GM19467 (cell line): Measurements from ENCODE around the gene B4GALT4.
"Not testable (repeated sequence)": the region's sequence is repeated elsewhere in the genome, so short reads cannot be mapped to it uniquely, and the experiment has no call there.

Experiments
- ATAC-seq: cut with Tn5 transposase; IDR thresholded peaks from one replicate; pipeline ENCODE4 v1.9.1; 2021; ENCODE audit warnings: mild to moderate bottlenecking, moderate library complexity; ENCODE audit not compliant: unreplicated experiment

The B4GALT4 gene, protein sequence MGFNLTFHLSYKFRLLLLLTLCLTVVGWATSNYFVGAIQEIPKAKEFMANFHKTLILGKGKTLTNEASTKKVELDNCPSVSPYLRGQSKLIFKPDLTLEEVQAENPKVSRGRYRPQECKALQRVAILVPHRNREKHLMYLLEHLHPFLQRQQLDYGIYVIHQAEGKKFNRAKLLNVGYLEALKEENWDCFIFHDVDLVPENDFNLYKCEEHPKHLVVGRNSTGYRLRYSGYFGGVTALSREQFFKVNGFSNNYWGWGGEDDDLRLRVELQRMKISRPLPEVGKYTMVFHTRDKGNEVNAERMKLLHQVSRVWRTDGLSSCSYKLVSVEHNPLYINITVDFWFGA

GRCh38 chr3:119240591-119241434, at the start of gene B4GALT4:
B4GALT4 (minus strand) TSS chr3:119240878; CDS start chr3:119230099, 10,779 bp downstream.
- peak; percentile 90 for ATAC-seq

GRCh38 chr3:119289404-119289770, 48.7 kb upstream of the B4GALT4 start:
- ATAC-seq, result no peak

DNA sequence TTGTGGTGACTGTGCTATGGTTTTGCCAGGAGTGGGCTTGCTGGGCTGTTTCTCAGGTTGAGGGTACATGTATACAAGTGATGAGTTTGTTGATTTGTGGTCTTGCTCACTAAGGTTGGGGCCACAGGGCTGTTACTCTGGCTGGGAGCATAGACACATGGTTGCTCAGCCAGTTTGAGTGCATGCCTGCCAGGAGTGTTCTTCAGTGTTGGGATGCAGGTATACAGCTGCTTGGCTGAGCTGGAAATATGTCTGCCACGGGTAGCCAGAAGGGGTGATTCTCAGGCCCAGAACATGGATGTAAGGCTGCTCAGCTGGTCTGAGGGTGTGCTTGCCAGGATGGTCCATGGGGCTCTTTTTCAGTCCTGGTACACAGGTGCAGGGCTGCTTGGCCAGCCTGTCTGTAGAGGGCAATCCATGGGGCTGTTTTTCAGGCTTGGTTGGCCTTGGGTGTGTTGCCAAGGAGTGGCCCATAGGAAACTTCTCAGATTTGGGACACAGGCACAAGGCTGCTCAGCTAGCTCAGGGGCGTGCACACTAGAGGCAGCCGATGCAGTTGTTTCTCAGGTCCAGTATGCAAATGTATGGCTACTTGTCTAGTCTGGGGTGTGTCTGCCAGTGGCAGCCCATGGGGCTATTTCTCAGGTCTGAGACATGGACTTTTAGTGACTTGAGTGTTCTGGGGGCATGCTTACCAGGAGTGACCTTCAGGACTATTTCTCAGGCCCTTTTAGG, 48.2 kb upstream of the B4GALT4 start:
- ATAC-seq, result no peak

DNA sequence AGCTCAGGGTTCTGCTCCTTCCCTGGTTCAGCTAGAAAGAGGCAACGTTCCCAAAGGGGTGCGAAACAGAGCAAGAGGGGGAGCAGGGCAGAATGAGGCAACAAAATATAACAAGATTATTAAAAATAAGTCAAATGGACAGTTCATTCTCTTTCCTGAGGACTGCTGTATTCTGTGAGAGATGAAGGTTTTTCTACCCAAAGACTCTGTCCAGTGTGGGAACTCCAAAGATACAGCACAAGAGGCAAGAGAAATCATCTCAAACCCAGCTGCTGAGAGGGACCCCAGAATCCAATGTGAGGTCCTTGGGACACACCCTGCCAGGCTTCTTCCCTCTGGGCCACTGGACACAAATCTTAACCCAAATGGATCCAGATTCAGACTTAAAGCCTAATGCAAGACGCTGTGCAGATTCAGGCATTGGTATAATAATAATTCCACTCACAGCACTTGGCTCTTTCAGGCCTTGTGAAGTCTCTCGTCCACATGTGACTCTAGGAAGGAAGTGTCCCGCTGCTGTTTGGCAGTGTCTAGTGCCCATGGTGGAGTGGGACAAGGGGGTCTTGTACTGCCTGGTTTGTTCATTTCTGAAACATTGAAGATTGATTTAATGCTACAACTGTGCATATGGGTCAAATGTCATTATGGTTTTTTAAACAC, 39.0 kb upstream of the B4GALT4 start:
- ATAC-seq, result no peak

GRCh38 chr3:119279101-119279554, 38.5 kb upstream of the B4GALT4 start:
- no peak for ATAC-seq

DNA sequence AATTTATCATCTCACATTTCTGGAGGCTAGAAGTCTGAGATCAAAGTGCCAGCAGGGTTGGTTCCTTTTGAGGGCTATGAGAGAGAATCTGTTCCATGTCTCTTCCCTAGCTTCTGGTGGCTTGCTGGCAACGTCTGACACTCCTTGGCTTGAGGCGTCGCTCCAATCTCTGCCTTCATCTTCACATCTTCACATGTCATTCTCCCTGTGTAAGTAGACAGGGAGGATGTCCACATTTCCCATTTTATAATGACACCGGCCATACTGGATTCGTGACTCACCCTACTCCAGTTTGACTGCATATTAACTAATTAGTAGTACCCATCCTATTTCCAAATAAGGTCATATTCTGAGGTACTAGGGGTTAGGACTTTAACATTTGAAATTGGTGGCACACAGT, 36.0 kb upstream of the B4GALT4 start:
- no peak for ATAC-seq

GRCh38 chr3:119270212-119270611, 29.5 kb upstream of the B4GALT4 start:
- not testable (repeated sequence) for ATAC-seq

DNA sequence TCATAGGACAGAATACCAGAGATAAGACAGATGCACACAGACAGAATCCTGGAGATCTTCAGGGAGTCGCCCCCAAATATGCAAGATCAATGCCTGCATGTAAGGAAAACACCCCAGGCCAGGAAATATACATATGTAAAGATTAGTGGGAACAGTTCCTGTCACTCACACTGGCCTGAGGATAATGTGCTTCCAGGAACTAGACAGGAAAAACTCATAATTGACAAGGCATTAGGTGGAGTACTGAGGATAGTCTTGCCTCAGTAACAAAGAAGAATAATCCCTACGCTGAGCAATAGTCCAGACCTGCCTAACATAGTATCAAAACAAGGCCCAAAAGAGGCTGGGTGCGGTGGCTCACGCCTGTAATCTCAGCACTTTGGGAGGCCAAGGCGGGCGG, 20.4 kb upstream of the B4GALT4 start:
- ATAC-seq, result no peak

DNA sequence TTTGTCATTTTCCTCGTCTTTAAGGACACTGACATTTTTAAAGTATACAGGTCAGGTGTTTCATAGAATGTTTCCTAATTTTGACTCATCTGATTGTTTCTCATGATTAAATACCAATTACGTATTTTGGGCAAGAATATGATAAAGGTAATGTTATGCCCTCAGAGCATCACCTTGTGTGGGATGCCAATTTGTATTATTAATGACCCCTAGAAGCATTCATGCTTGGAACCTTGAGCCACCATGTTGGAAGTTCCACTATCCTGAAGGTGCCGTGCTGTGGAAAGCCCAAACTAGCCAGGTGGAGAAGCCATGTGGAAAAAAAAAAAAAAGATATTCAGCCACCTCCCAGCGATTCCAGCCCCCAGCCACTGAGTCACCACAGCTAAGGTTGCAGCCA, 19.1 kb upstream of the B4GALT4 start:
- no peak for ATAC-seq

- peak; percentile 77 for ATAC-seq
Measured at GRCh38 chr3:119258915-119259314, 18.2 kb upstream of the B4GALT4 start.

DNA sequence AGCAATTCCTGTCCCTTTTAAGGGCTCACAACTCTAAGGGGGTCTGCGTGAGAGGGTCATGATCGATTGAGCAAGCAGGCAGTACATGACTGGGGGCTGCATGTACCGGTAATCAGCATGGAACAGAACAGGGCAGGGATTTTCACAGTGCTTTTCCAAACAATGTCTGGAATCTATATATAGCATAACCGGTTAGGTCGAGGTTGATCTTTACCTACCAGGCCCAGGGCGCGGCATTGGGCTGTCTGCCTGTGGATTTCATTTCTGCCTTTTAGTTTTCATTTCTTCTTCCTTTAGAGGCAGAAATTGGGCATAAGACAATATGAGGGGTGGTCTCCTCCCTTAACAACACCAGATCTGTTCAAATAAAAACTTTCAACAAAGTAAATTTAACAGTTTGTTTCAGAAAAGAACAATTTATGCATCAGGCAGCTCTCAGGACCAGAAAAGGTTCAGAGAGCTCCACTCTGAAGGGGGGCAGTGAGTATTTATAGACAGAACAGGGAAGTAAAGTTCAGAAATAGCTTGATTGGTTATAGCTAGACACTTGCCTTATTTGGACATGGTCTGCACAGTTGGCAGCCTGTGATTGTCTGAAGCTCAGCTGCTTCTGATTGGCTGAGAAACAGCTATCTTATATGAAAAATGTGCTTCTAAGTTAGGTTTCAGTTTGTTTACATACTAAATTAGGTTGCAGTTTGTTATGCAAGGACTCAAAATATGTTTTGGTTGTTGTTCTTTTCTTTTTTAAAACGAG, 17.2 kb upstream of the B4GALT4 start:
- peak; percentile 65 for ATAC-seq

DNA sequence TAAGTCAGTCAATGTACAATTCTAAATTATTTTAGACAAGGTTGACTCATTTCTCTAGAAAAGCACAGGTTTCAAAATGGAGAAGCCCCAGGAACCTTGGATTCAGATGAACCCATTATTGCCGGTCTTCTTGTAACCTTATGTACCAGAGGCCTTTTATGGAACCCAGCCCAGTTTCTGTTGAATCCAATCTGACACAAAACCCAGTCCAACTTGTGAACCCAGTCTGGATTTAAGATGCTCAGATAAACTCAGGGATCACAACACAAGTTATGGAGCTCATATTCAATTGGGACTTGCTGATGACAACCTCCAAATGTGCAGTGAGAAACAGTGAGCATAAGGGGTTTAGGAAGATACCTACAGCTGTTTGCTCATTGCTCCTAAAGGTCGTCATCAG, 16.4 kb upstream of the B4GALT4 start:
- no peak for ATAC-seq

DNA sequence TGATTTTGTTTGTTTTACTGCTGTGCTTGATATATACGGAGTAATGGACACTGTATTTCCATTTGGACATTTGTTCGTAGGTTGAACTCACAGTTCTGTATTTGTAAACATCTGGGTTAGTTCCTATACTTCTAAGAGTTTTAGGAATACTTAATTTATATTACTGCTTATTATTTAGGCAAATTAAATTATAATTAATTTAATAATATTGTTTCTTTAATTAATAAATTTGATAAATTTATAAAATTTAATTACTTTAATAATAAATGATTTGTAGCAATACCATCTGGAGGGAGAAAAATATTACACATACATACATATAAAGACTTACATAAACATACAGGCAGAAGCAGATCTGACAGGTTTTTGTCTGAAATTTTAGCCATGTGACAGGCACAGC, 14.5 kb upstream of the B4GALT4 start:
- no peak for ATAC-seq

DNA sequence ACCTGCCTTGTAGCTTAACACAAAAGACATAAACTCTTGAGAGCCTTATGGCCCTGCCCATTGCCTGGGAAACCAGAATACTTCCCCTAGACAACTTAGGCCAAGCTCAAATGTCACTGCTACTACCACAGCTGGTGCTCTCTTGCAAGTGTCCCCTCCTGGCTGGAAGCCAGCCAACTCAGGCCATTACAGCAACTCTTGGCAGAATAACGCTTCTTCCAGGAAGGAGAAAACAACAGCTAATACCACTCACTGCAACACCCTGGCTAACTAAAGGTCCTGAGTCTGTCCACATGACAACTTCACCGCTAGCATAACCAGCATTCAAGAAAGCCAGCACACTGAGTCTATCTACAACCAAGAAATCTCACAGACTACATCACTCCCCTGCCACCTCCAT, 5.1 kb upstream of the B4GALT4 start:
- ATAC-seq, result no peak

DNA sequence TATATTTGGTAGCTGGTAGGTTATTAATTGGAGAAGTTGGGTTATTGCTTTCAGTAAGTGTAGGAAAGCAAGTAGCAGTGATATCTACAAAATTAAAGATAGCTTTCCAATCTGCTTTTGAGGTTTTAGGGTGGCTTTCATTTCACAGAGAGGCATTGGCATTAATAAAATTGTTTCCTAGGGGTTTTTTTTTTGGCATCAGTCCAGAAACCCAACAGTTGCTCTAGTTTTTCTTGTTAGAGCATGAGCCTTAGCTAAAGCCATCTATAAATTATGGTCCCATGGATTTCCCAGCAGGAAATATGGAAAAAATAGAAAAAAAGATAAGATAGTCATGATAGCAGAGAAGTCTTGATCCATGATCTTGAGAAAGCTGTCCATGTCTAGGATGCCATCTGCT, 3.0 kb upstream of the B4GALT4 start:
- ATAC-seq, result no peak

DNA sequence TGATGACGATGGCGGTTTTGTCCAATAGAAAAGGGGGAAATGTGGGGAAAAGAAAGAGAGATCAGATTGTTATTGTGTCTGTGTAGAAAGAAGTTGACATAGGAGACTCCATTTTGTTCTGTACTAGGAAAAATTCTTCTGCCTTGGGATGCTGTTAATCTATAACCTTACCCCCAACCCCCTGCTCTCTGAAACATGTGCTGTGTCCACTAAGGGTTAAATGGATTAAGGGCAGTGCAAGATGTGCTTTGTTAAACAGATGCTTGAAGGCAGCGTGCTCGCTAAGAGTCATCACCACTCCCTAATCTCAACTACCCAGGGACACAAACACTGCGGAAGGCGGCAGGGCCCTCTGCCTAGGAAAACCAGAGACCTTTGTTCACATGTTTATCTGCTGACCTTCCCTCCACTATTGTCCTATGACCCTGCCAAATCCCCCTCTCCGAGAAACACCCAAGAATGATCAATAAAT, 2.4 kb upstream of the B4GALT4 start:
- ATAC-seq, result not testable (repeated sequence)

DNA sequence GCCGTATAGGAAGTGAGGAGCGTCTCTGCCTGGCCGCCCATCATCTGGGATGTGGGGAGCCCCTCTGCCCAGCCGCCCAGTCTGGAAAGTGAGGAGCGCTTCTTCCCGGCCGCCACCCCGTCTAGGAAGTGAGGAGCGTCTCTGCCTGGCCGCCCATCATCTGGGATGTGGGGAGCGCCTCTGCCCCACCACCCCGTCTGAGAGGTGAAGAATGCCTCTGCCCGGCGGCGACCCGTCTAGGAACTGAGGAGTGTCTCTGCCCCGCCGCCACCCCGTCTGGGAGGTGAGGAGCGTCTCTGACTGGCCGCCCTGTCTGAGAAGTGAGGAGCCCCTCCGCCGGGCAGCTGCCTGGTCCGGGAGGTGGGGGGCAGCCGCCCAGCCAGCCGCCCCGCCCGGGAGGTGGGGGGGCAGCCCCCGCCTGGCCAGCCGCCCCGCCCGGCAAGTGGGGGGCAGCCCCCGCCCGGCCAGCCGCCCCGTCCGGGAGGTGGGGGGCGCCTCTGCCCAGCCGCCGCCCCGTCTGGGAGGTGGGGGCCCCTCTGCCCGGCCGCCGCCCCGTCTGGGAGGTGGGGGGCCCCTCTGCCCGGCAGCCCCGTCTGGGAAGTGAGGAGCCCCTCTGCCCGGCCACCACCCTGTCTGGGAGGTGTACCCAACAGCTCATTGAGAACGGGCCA, 1.8 kb upstream of the B4GALT4 start:
- ATAC-seq, result not testable (repeated sequence)

GRCh38 chr3:119240101-119240590, 532 bp downstream of the B4GALT4 start:
- ATAC-seq, result peak; percentile 18

- ATAC-seq, result no peak
Measured at GRCh38 chr3:119239206-119239820, 1.4 kb downstream of the B4GALT4 start.
